Naive B cell (primary cell): ENCODE data around the gene RAD51B. TPM values are rescaled to one million over a fixed set of nuclear protein-coding genes. Genes with fewer than 3 reads are reported as not detected.
"Not testable (repeated sequence)": the region's sequence is repeated elsewhere in the genome, so short reads cannot be mapped to it uniquely, and the experiment has no call there.

Experiments
- ATAC-seq, 2 donors: fragments of 150-1000 bp; cut with Tn5 transposase; 2 replicates each; pipeline ENCODE4 v1.10.0; 2021; ENCODE audit warnings: low read depth in 2 of 2, mild to moderate bottlenecking in 2 of 2, moderate library complexity in 2 of 2
- DNase-seq: peaks from one replicate; pipeline ENCODE4 v3.0.0; 2022
- H3K27ac Mint-ChIP-seq, 6 donors: one replicate each; pipeline ENCODE4 v1.8.0; 2020 to 2022; ENCODE audit warnings: mild to moderate bottlenecking in 6 of 6, mixed read lengths in 6 of 6, moderate library complexity in 5 of 6, inconsistent platforms in 2 of 6
- H3K27me3 Mint-ChIP-seq, 3 donors: one replicate each; pipeline ENCODE4 v1.8.0; 2021 to 2022; ENCODE audit warnings: mixed read lengths in 3 of 3, mild to moderate bottlenecking in 1 of 3
- H3K36me3 Mint-ChIP-seq, 2 donors: one replicate each; pipeline ENCODE4 v1.8.0; 2020 to 2022; ENCODE audit warnings: mixed read lengths in 2 of 2, inconsistent platforms in 1 of 2, mild to moderate bottlenecking in 1 of 2
- H3K4me1 Mint-ChIP-seq, 3 donors: one replicate each; pipeline ENCODE4 v1.8.0; 2020 to 2022; ENCODE audit warnings: mixed read lengths in 3 of 3, inconsistent platforms in 1 of 3, mild to moderate bottlenecking in 1 of 3, moderate library complexity in 1 of 3
- H3K4me3 Mint-ChIP-seq, 8 donors: one replicate each; pipeline ENCODE4 v1.8.0; 2020 to 2022; ENCODE audit warnings: mild to moderate bottlenecking in 8 of 8, mixed read lengths in 8 of 8, moderate library complexity in 8 of 8, inconsistent platforms in 2 of 8
- H3K9me3 Mint-ChIP-seq, 7 donors: one replicate each; pipeline ENCODE4 v1.8.0; 2020 to 2022; ENCODE audit warnings: mixed read lengths in 7 of 7, mild to moderate bottlenecking in 5 of 7, inconsistent platforms in 2 of 7, moderate library complexity in 1 of 7
- polyA plus RNA-seq, 6 donors: library from polyadenylated mRNA; unstranded; fragments of 300-500 nt; fragmentation: Illumina TruSeq; gene quantifications; one replicate each; pipeline ENCODE4 v1.2.3, GENCODE V29; 2021; ENCODE audit warnings: low read depth in 6 of 6

Gene RAD51B
- polyA plus RNA-seq, 6 donors from 2014 or later: 27.4 to 37.2 (median 31.8) TPM

GRCh38 chr14:68106456-68106855, 286.9 kb downstream of the RAD51B start:
- ATAC-seq: no peak
- no peaks in the 10 kb centered on the region for H3K27me3 Mint-ChIP-seq
- DNase-seq: no peak
- H3K4me3 Mint-ChIP-seq: no peak overlapping the region
- H3K4me1 Mint-ChIP-seq: peaks cover 0 to 5% (median 0%) of the 10 kb centered on the region in 3 donors
- H3K27ac Mint-ChIP-seq: no peak overlapping the region
- H3K36me3 Mint-ChIP-seq: peaks cover 8 to 12% of the 10 kb centered on the region in 2 donors
- peaks cover 6 to 23% (median 14%) of the 10 kb centered on the region in 7 donors for H3K9me3 Mint-ChIP-seq

GRCh38 chr14:68106905-68107304, 287.3 kb downstream of the RAD51B start:
- Mint-ChIP-seq H3K27ac (no peak overlapping the region), H3K27me3 (no peaks in the 10 kb centered on the region), H3K4me3 (no peak overlapping the region), H3K36me3 (peaks cover 8 to 10% of the 10 kb centered on the region in 2 donors), H3K4me1 (peaks cover 0 to 5% (median 0%) of the 10 kb centered on the region in 3 donors), H3K9me3 (peaks cover 6 to 19% (median 9%) of the 10 kb centered on the region in 7 donors)
- DNase-seq: no peak
- ATAC-seq: no peak

- Mint-ChIP-seq H3K27ac (peak overlapping the region in 1 of 6 donors; percentile 13), H3K9me3 (peaks cover 0 to 2% (median 0%) of the 10 kb centered on the region in 7 donors), H3K4me1 (peaks cover 0 to 5% (median 0%) of the 10 kb centered on the region in 3 donors), H3K4me3 (no peak overlapping the region), H3K27me3 (no peaks in the 10 kb centered on the region), H3K36me3 (no peaks in the 10 kb centered on the region)
- ATAC-seq: no peak
- DNase-seq: no peak
These were observed 289.7 kb downstream of the RAD51B start for GRCh38 chr14:68109132-68109900.

- no peak for DNase-seq
- no peak for ATAC-seq
- Mint-ChIP-seq H3K9me3 (peaks cover 0 to 2% (median 0%) of the 10 kb centered on the region in 7 donors), H3K36me3 (no peaks in the 10 kb centered on the region), H3K27ac (peak overlapping the region in 2 of 6 donors; percentile 46 to 71), H3K27me3 (no peaks in the 10 kb centered on the region), H3K4me1 (peaks cover 0 to 5% (median 0%) of the 10 kb centered on the region in 3 donors), H3K4me3 (no peak overlapping the region)
These were observed 291.7 kb downstream of the RAD51B start for GRCh38 chr14:68111097-68111852.

GRCh38 chr14:68111853-68112270, 292.3 kb downstream of the RAD51B start:
- DNase-seq: no peak
- Mint-ChIP-seq H3K4me3 (no peak overlapping the region), H3K36me3 (no peaks in the 10 kb centered on the region), H3K27ac (peak overlapping the region in 1 of 6 donors; percentile 71), H3K4me1 (peaks cover 0 to 5% (median 0%) of the 10 kb centered on the region in 3 donors), H3K27me3 (no peaks in the 10 kb centered on the region), H3K9me3 (peaks cover 0 to 2% (median 0%) of the 10 kb centered on the region in 7 donors)
- no peak for ATAC-seq

GRCh38 chr14:68112442-68112841, 292.9 kb downstream of the RAD51B start:
- DNase-seq: no peak
- H3K4me1 Mint-ChIP-seq: peaks cover 0 to 5% (median 0%) of the 10 kb centered on the region in 3 donors
- no peak for ATAC-seq
- H3K27ac Mint-ChIP-seq: no peak overlapping the region
- peaks cover 0 to 2% (median 0%) of the 10 kb centered on the region in 7 donors for H3K9me3 Mint-ChIP-seq
- H3K4me3 Mint-ChIP-seq: no peak overlapping the region
- H3K27me3 Mint-ChIP-seq: no peaks in the 10 kb centered on the region
- no peaks in the 10 kb centered on the region for H3K36me3 Mint-ChIP-seq

- Mint-ChIP-seq H3K4me1 (peaks cover 0 to 5% (median 0%) of the 10 kb centered on the region in 3 donors), H3K27me3 (no peaks in the 10 kb centered on the region), H3K9me3 (no peaks in the 10 kb centered on the region), H3K4me3 (no peak overlapping the region), H3K36me3 (no peaks in the 10 kb centered on the region), H3K27ac (no peak overlapping the region)
- ATAC-seq (no peak), DNase-seq (no peak)
These were observed 293.9 kb downstream of the RAD51B start for GRCh38 chr14:68113343-68113930.

GRCh38 chr14:68115952-68116351, 296.4 kb downstream of the RAD51B start:
- H3K4me3 Mint-ChIP-seq, ATAC-seq, H3K27me3 Mint-ChIP-seq, H3K27ac Mint-ChIP-seq, H3K36me3 Mint-ChIP-seq, H3K4me1 Mint-ChIP-seq, DNase-seq, H3K9me3 Mint-ChIP-seq: not testable (repeated sequence)

- Mint-ChIP-seq H3K36me3 (peaks cover 0 to 6% of the 10 kb centered on the region in 2 donors), H3K9me3 (peaks cover 0 to 14% (median 5%) of the 10 kb centered on the region in 7 donors), H3K4me1 (no peaks in the 10 kb centered on the region), H3K27me3 (no peaks in the 10 kb centered on the region), H3K4me3 (no peak overlapping the region), H3K27ac (peak overlapping the region in 1 of 6 donors; percentile 39)
- ATAC-seq (no peak), DNase-seq (no peak)
These were observed 303.1 kb downstream of the RAD51B start for GRCh38 chr14:68122651-68123050.

GRCh38 chr14:68124050-68124449, 304.5 kb downstream of the RAD51B start:
- Mint-ChIP-seq H3K27ac (no peak overlapping the region), H3K27me3 (no peaks in the 10 kb centered on the region), H3K36me3 (peaks cover 0 to 6% of the 10 kb centered on the region in 2 donors), H3K9me3 (peaks cover 0 to 14% (median 4%) of the 10 kb centered on the region in 7 donors), H3K4me3 (no peak overlapping the region), H3K4me1 (no peaks in the 10 kb centered on the region)
- ATAC-seq (no peak), DNase-seq (no peak)

GRCh38 chr14:68124979-68125731, 305.6 kb downstream of the RAD51B start:
- peaks cover 0 to 6% of the 10 kb centered on the region in 2 donors for H3K36me3 Mint-ChIP-seq
- no peak overlapping the region for H3K27ac Mint-ChIP-seq
- H3K27me3 Mint-ChIP-seq: no peaks in the 10 kb centered on the region
- peaks cover 0 to 14% (median 4%) of the 10 kb centered on the region in 7 donors for H3K9me3 Mint-ChIP-seq
- DNase-seq (no peak), ATAC-seq (no peak)
- H3K4me1 Mint-ChIP-seq: no peaks in the 10 kb centered on the region
- no peak overlapping the region for H3K4me3 Mint-ChIP-seq

GRCh38 chr14:68127166-68127565, 307.6 kb downstream of the RAD51B start:
- H3K4me3 Mint-ChIP-seq: no peak overlapping the region
- H3K4me1 Mint-ChIP-seq: no peaks in the 10 kb centered on the region
- H3K27ac Mint-ChIP-seq: no peak overlapping the region
- H3K9me3 Mint-ChIP-seq: no peaks in the 10 kb centered on the region
- ATAC-seq: no peak
- H3K36me3 Mint-ChIP-seq: peaks cover 0 to 6% of the 10 kb centered on the region in 2 donors
- no peaks in the 10 kb centered on the region for H3K27me3 Mint-ChIP-seq
- DNase-seq: no peak

GRCh38 chr14:68131907-68132306, 312.3 kb downstream of the RAD51B start:
- Mint-ChIP-seq H3K27me3 (no peaks in the 10 kb centered on the region), H3K4me3 (no peak overlapping the region), H3K36me3 (no peaks in the 10 kb centered on the region)

More at GRCh38 chr14:68131907-68132306, 312.3 kb downstream of the RAD51B start:
- H3K27ac Mint-ChIP-seq: no peak overlapping the region
- DNase-seq (no peak), ATAC-seq (no peak)
- no peaks in the 10 kb centered on the region for H3K4me1 Mint-ChIP-seq
- no peaks in the 10 kb centered on the region for H3K9me3 Mint-ChIP-seq
